Measurements from ENCODE around the gene ZNRF3. TPM values are rescaled to one million over a fixed set of nuclear protein-coding genes. Genes with fewer than 3 reads are reported as not detected.

Gene ZNRF3
- total and polyA plus RNA-seq, 2 donors (not counting 1 experiment from before 2014, with no cell fraction given): 0.21 to 0.71 TPM

DNA sequence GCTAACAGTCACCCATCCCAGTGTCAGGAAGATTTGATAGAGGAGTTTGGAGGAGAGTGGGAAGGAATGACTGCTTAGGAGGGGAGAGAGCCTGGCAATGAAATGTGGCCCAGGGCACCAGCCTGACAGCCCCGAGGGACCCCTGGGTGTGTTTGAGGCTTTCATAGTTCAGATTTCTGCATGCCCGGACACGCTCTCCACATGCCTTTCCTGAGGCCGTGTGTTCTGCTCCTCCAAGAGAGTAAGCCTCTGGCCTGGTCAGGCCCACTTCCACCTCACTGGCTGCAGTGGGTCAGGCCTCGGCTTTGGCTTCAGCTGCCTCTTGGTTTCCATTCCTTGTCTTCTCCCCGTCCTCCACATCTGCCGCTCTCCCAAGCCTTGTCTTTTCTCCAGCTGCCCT is 99.8 kb downstream of the ZNRF3 start:
- H3K9me3 Mint-ChIP-seq (ENCODE audit: insufficient read depth): no peaks in the 10 kb centered on the region
- Histone ChIP-seq H3K27me3 (replicated peaks in 1 of 4; ENCODE audit: control extremely low read depth in 1 of 4, control insufficient read depth in 3 of 4, insufficient read depth in 4 of 4, low read length in 3 of 4) (peaks cover 0 to 5% (median 0%) of the 10 kb centered on the region in 4 experiments), H3K36me3 (replicated peaks in 1 of 2; ENCODE audit: control extremely low read depth in 1 of 2, control insufficient read depth in 1 of 2, extremely low read depth in 1 of 2, insufficient read depth in 2 of 2, low read length in 1 of 2) (no peaks in the 10 kb centered on the region), H3K4me1 (ENCODE audit: control insufficient read depth in 2 of 2, insufficient read depth in 2 of 2, low read length in 2 of 2) (no peaks in the 10 kb centered on the region), H3K79me2 (ENCODE audit: control insufficient read depth, insufficient read depth, low read length) (no peaks in the 10 kb centered on the region), H4K20me1 (ENCODE audit: control insufficient read depth, insufficient read depth, low read length, poor library complexity, severe bottlenecking) (no peaks in the 10 kb centered on the region), H2AFZ (ENCODE audit: insufficient read depth, low read depth, low read length, poor library complexity, severe bottlenecking) (no peak overlapping the region), H3K4me3 (ENCODE audit: control extremely low read depth in 1 of 5, extremely low read depth in 1 of 5, insufficient read depth in 1 of 5, low read depth in 2 of 5, low read length in 4 of 5) (no peak overlapping the region), H3K9ac (ENCODE audit: low read length) (no peak overlapping the region), H3K4me2 (replicated peaks; ENCODE audit: low read depth, low read length, poor library complexity, severe bottlenecking) (no peak overlapping the region), H3K9me3 (ENCODE audit: control extremely low read depth in 1 of 3, control insufficient read depth in 2 of 3, insufficient read depth in 1 of 3, low read length in 2 of 3) (peaks cover 0 to 1% (median 0%) of the 10 kb centered on the region in 3 donors), H3K27ac (ENCODE audit: low read length in 2 of 2) (no peak overlapping the region)
- no peak overlapping the region for H3K27ac Mint-ChIP-seq
- peaks cover 18% of the 10 kb centered on the region for H3K27me3 Mint-ChIP-seq
- WGBS (ENCODE audit: insufficient coverage): 88% methylated on average over 7 of the region's 7 CpGs
- ATAC-seq (ENCODE audit: low read depth) (no peak), DNase-seq (no peak)
- no peak overlapping the region for H3K4me3 Mint-ChIP-seq
- ChIA-PET CTCF (no interaction called here), POLR2A (no interaction called here)
- intact Hi-C loops (cut with micrococcal nuclease): no loop called here
- TF ChIP-seq, protein P1, sequence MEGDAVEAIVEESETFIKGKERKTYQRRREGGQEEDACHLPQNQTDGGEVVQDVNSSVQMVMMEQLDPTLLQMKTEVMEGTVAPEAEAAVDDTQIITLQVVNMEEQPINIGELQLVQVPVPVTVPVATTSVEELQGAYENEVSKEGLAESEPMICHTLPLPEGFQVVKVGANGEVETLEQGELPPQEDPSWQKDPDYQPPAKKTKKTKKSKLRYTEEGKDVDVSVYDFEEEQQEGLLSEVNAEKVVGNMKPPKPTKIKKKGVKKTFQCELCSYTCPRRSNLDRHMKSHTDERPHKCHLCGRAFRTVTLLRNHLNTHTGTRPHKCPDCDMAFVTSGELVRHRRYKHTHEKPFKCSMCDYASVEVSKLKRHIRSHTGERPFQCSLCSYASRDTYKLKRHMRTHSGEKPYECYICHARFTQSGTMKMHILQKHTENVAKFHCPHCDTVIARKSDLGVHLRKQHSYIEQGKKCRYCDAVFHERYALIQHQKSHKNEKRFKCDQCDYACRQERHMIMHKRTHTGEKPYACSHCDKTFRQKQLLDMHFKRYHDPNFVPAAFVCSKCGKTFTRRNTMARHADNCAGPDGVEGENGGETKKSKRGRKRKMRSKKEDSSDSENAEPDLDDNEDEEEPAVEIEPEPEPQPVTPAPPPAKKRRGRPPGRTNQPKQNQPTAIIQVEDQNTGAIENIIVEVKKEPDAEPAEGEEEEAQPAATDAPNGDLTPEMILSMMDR (IDR thresholded peaks at IDR 0.05): no peak
- TF ChIP-seq EZH2 (IDR thresholded peaks at IDR 0.05; ENCODE audit: borderline replicate concordance, insufficient read depth, low read depth, low read length, poor library complexity, severe bottlenecking): no peak
- H3K4me1 Mint-ChIP-seq: no peaks in the 10 kb centered on the region

DNA sequence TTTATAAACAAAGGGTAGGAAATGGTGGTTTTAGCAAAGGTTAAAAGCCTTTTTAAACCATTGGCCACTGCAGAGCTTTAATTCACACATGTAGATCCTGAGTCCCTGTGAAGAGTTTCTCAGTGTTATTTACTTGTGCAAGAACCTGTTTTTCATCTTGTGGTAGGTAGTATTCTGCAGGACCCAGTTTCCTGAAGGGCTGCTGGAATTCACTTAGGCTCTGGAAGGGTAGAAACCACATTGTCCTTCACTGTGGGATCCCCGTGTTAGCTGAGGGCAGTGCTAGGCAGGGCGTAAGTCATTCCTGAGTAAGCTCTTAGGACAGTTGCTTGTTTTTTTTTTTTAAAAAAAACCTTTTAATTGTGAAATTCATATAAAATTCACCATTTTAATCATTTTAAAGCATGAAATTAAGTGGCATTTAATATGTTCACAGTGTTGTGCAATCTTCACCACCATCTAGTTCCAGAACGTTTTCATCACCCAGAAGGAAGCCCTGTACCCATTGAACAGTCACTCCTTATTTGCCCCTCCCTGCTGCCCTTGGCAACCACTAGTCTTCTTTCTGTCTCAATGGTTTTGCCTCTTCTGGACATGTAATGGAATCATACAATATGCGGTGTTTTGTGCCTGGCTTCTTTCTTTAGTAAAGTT is 100.5 kb downstream of the ZNRF3 start:
- no CpG with 5 or more reads among the region's 4 CpGs for WGBS (ENCODE audit: insufficient coverage)
- no peak overlapping the region for H3K4me3 Mint-ChIP-seq
- Histone ChIP-seq H3K4me3 (ENCODE audit: control extremely low read depth in 1 of 5, extremely low read depth in 1 of 5, insufficient read depth in 1 of 5, low read depth in 2 of 5, low read length in 4 of 5) (no peak overlapping the region), H3K4me2 (replicated peaks; ENCODE audit: low read depth, low read length, poor library complexity, severe bottlenecking) (no peak overlapping the region), H3K9me3 (ENCODE audit: control extremely low read depth in 1 of 3, control insufficient read depth in 2 of 3, insufficient read depth in 1 of 3, low read length in 2 of 3) (no peaks in the 10 kb centered on the region), H3K79me2 (ENCODE audit: control insufficient read depth, insufficient read depth, low read length) (no peaks in the 10 kb centered on the region), H3K36me3 (replicated peaks in 1 of 2; ENCODE audit: control extremely low read depth in 1 of 2, control insufficient read depth in 1 of 2, extremely low read depth in 1 of 2, insufficient read depth in 2 of 2, low read length in 1 of 2) (no peaks in the 10 kb centered on the region), H3K27me3 (replicated peaks in 1 of 4; ENCODE audit: control extremely low read depth in 1 of 4, control insufficient read depth in 3 of 4, insufficient read depth in 4 of 4, low read length in 3 of 4) (peaks cover 0 to 5% (median 0%) of the 10 kb centered on the region in 4 experiments), H3K27ac (ENCODE audit: low read length in 2 of 2) (no peak overlapping the region), H2AFZ (ENCODE audit: insufficient read depth, low read depth, low read length, poor library complexity, severe bottlenecking) (no peak overlapping the region), H4K20me1 (ENCODE audit: control insufficient read depth, insufficient read depth, low read length, poor library complexity, severe bottlenecking) (no peaks in the 10 kb centered on the region), H3K9ac (ENCODE audit: low read length) (no peak overlapping the region), H3K4me1 (ENCODE audit: control insufficient read depth in 2 of 2, insufficient read depth in 2 of 2, low read length in 2 of 2) (no peaks in the 10 kb centered on the region)
- DNase-seq (no peak), ATAC-seq (ENCODE audit: low read depth) (no peak)
- H3K27ac Mint-ChIP-seq: no peak overlapping the region
- H3K4me1 Mint-ChIP-seq: no peaks in the 10 kb centered on the region
- CTCF ChIA-PET: no interaction called here
- peaks cover 14% of the 10 kb centered on the region for H3K27me3 Mint-ChIP-seq
- no peak for TF ChIP-seq EZH2 (IDR thresholded peaks at IDR 0.05; ENCODE audit: borderline replicate concordance, insufficient read depth, low read depth, low read length, poor library complexity, severe bottlenecking)
- TF ChIP-seq, protein P1 (IDR thresholded peaks at IDR 0.05): no peak
- intact Hi-C loops (cut with micrococcal nuclease): no loop called here
- no peaks in the 10 kb centered on the region for H3K9me3 Mint-ChIP-seq (ENCODE audit: insufficient read depth)
- POLR2A ChIA-PET: no interaction called here
